ENCODE results near the gene MLXIP. TPM values are rescaled to one million over a fixed set of nuclear protein-coding genes. Genes with fewer than 3 reads are reported as not detected.
"Not testable (repeated sequence)": the region's sequence is repeated elsewhere in the genome, so short reads cannot be mapped to it uniquely, and the experiment has no call there.

MLXIP gene
- total RNA-seq, 2 donors from 2014 or later: 19.7 to 28.9 TPM

- H3K36me3 Mint-ChIP-seq (ENCODE audit: low read depth): no peaks in the 10 kb centered on the region
- H3K4me1 Mint-ChIP-seq: no peaks in the 10 kb centered on the region
- no peaks in the 10 kb centered on the region for H3K27me3 Mint-ChIP-seq
- H3K4me3 Mint-ChIP-seq: no peak overlapping the region
- H3K27ac Mint-ChIP-seq: no peak overlapping the region
- ATAC-seq (replicated peaks): no peak
- no peaks in the 10 kb centered on the region for H3K9me3 Mint-ChIP-seq
Observed at GRCh38 chr12:122043476-122043875, 35.1 kb upstream of the MLXIP start.

DNA sequence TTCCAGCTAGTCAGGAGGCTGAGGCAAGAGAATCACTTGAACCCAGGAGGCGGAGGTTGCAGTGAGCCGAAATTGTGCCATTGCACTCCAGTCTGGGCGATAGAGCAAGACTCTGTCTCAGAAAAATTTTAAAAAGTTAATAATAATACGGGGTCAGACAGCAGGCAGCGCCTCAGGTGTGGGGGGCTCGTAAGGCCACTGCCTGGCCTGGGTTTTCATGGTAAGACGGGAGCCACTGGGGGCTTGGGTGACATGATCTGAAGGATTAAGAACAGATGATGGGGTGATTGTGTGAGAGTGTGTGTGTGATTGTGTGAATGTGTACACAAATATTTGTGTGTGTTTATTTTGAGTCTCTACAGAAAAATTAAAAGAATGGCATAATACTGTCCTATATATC, 33.3 kb upstream of the MLXIP start:
- no peaks in the 10 kb centered on the region for H3K4me1 Mint-ChIP-seq
- H3K36me3 Mint-ChIP-seq (ENCODE audit: low read depth): no peaks in the 10 kb centered on the region
- no peak for ATAC-seq (replicated peaks)
- no peaks in the 10 kb centered on the region for H3K27me3 Mint-ChIP-seq
- H3K9me3 Mint-ChIP-seq: no peaks in the 10 kb centered on the region
- no peak overlapping the region for H3K4me3 Mint-ChIP-seq
- H3K27ac Mint-ChIP-seq: no peak overlapping the region

DNA sequence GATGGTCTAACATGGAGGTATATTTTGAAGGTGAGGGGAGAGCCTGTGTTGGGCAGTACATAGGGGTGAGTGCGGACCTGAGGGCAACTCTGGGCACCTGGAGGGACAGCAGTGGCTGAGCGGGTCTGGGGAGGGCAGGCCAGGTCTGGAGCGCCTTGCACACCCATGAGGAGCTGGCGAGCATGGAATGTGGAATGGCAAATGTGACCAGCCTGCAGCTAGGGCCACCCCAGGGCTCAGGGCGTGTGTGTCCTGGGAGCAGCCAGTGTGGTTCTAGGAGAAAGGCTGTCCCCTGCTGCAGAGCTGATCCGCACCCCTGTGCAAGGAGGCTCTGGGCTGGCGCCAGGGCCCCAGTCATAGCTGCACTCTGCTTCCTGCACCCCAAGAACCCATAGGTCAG, 32.4 kb upstream of the MLXIP start:
- no peaks in the 10 kb centered on the region for H3K27me3 Mint-ChIP-seq
- H3K27ac Mint-ChIP-seq: no peak overlapping the region
- no peaks in the 10 kb centered on the region for H3K4me1 Mint-ChIP-seq
- no peak overlapping the region for H3K4me3 Mint-ChIP-seq
- no peak for ATAC-seq (replicated peaks)
- H3K9me3 Mint-ChIP-seq: no peaks in the 10 kb centered on the region
- no peaks in the 10 kb centered on the region for H3K36me3 Mint-ChIP-seq (ENCODE audit: low read depth)

GRCh38 chr12:122048151-122048550, 30.4 kb upstream of the MLXIP start:
- H3K9me3 Mint-ChIP-seq: no peaks in the 10 kb centered on the region
- H3K27me3 Mint-ChIP-seq: no peaks in the 10 kb centered on the region
- no peak overlapping the region for H3K27ac Mint-ChIP-seq
- H3K36me3 Mint-ChIP-seq (ENCODE audit: low read depth): no peaks in the 10 kb centered on the region
- no peak for ATAC-seq (replicated peaks)
- no peaks in the 10 kb centered on the region for H3K4me1 Mint-ChIP-seq
- H3K4me3 Mint-ChIP-seq: no peak overlapping the region

- Mint-ChIP-seq H3K27ac (no peak overlapping the region), H3K36me3 (ENCODE audit: low read depth) (no peaks in the 10 kb centered on the region), H3K4me3 (no peak overlapping the region), H3K27me3 (no peaks in the 10 kb centered on the region), H3K9me3 (no peaks in the 10 kb centered on the region), H3K4me1 (no peaks in the 10 kb centered on the region)
- ATAC-seq (replicated peaks): no peak
Observed at GRCh38 chr12:122049827-122050226, 28.7 kb upstream of the MLXIP start.

- Mint-ChIP-seq H3K4me3 (no peak overlapping the region), H3K27me3 (no peaks in the 10 kb centered on the region), H3K4me1 (no peaks in the 10 kb centered on the region), H3K9me3 (no peaks in the 10 kb centered on the region), H3K36me3 (ENCODE audit: low read depth) (no peaks in the 10 kb centered on the region), H3K27ac (no peak overlapping the region)
- no peak for ATAC-seq (replicated peaks)
Observed at GRCh38 chr12:122050706-122051105, 27.9 kb upstream of the MLXIP start.

DNA sequence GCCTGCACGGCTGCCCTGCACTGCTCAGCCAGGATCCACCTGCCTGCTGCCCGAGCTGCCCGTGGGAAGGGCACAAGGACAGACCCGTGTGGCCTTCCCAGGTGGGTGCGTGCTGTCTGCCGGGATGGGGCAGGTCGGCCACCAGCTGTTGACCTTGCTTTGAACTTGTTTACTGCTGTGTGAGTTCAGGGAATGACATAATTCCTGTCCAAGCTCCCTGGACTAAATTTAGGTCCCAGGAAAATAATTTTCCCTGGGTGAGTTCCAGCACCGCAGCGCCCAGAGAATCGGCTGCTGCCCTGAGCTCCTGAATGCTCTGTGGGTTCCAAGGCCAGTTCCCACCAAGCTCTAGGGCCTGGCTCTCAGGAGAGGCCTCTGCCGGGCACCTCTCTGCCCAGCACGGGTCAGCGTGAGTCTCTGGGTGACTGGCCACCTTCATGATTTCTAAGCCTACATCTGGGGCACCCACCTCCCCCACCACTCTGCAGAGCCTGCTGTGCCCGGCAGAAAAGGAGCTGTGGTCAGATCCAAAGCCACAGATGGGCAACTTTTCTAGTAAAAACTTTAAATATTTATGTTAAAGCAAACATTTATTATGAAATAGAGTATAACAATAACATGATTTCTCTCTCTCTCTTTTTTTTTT, 27.2 kb upstream of the MLXIP start:
- Mint-ChIP-seq H3K36me3 (ENCODE audit: low read depth) (no peaks in the 10 kb centered on the region), H3K27ac (no peak overlapping the region), H3K4me1 (no peaks in the 10 kb centered on the region), H3K9me3 (no peaks in the 10 kb centered on the region), H3K4me3 (no peak overlapping the region), H3K27me3 (no peaks in the 10 kb centered on the region)
- ATAC-seq (replicated peaks): no peak

- no peaks in the 10 kb centered on the region for H3K27me3 Mint-ChIP-seq
- H3K4me1 Mint-ChIP-seq: peaks cover 4% of the 10 kb centered on the region
- no peaks in the 10 kb centered on the region for H3K36me3 Mint-ChIP-seq (ENCODE audit: low read depth)
- no peak for ATAC-seq (replicated peaks)
- no peak overlapping the region for H3K4me3 Mint-ChIP-seq
- no peaks in the 10 kb centered on the region for H3K9me3 Mint-ChIP-seq
- H3K27ac Mint-ChIP-seq: no peak overlapping the region
Observed at GRCh38 chr12:122052285-122052684, 26.3 kb upstream of the MLXIP start.

DNA sequence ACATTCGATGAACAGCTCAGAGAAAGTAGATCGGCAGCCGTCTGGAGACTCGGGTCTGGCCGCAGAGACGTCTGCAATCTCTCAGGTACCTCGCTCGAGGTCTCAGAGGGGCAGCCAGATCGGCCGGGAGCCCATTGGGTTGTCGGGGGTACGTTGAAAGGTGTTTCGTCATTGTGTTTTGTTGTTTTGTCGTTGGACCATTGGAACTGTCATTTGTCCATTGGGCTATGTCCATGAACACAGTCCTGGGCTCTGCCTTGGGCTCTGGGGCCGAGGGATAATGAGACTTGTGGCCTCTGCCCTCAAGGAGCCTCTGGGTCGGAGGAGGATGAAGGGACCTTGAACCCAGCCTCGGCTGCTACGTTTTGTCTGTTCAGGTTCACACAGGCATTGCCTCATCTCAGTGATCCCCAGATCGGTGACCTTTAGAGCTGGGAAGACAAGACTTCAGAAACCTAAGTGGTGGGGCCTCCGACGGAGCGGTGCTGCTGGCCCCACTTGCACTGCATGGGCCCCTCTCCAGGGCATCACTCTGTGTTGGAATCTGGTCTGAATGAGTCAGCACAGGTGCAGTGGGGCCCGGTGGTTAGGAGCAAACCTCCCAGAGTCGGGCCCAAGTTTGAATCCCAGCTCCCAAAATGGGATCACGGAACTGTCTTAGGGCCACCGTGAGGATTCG, 23.6 kb upstream of the MLXIP start:
- ATAC-seq (replicated peaks): no peak
- H3K4me1 Mint-ChIP-seq: peaks cover 5% of the 10 kb centered on the region
- H3K9me3 Mint-ChIP-seq: no peaks in the 10 kb centered on the region
- H3K27me3 Mint-ChIP-seq: no peaks in the 10 kb centered on the region
- H3K4me3 Mint-ChIP-seq: no peak overlapping the region
- no peaks in the 10 kb centered on the region for H3K36me3 Mint-ChIP-seq (ENCODE audit: low read depth)
- no peak overlapping the region for H3K27ac Mint-ChIP-seq

DNA sequence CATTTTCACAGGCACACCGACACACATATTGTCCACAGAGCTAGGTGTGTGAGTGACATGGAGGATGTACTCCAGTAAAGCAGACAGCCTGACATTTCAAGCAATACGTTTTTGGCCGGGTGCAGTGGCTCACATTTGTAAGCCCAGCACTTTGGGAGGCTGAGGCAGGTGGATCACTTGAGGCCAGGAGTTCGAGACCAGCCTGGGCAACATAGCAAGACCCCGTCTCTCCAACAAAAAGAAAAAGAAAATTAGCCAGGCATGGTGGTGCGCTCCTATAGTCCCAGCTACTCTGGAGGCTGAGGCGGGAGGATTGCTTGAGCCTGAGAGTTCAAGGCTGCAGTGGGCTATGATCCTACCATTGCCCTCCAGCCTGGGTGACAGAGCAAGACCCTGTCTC, 22.1 kb upstream of the MLXIP start:
- not testable (repeated sequence) for H3K27me3 Mint-ChIP-seq; H3K4me3 Mint-ChIP-seq; H3K4me1 Mint-ChIP-seq; H3K36me3 Mint-ChIP-seq (ENCODE audit: low read depth); H3K27ac Mint-ChIP-seq; ATAC-seq (replicated peaks); H3K9me3 Mint-ChIP-seq

GRCh38 chr12:122057007-122057735, 21.4 kb upstream of the MLXIP start:
- no peaks in the 10 kb centered on the region for H3K36me3 Mint-ChIP-seq (ENCODE audit: low read depth)
- no peak overlapping the region for H3K27ac Mint-ChIP-seq
- no peaks in the 10 kb centered on the region for H3K9me3 Mint-ChIP-seq
- H3K4me3 Mint-ChIP-seq: no peak overlapping the region
- no peaks in the 10 kb centered on the region for H3K27me3 Mint-ChIP-seq
- ATAC-seq (replicated peaks): no peak
- H3K4me1 Mint-ChIP-seq: peaks cover 5% of the 10 kb centered on the region

- Mint-ChIP-seq H3K36me3 (ENCODE audit: low read depth) (no peaks in the 10 kb centered on the region), H3K9me3 (no peaks in the 10 kb centered on the region), H3K4me3 (no peak overlapping the region), H3K27me3 (no peaks in the 10 kb centered on the region), H3K4me1 (peaks cover 5% of the 10 kb centered on the region), H3K27ac (no peak overlapping the region)
- no peak for ATAC-seq (replicated peaks)
Observed at GRCh38 chr12:122057769-122058168, 20.8 kb upstream of the MLXIP start.

- Mint-ChIP-seq H3K36me3 (ENCODE audit: low read depth) (no peaks in the 10 kb centered on the region), H3K27ac (no peak overlapping the region), H3K4me3 (no peak overlapping the region), H3K9me3 (no peaks in the 10 kb centered on the region), H3K4me1 (peaks cover 5% of the 10 kb centered on the region), H3K27me3 (no peaks in the 10 kb centered on the region)
- ATAC-seq (replicated peaks): no peak
Observed at GRCh38 chr12:122058549-122059149, 19.9 kb upstream of the MLXIP start.

- Mint-ChIP-seq H3K36me3 (ENCODE audit: low read depth) (no peaks in the 10 kb centered on the region), H3K4me1 (peaks cover 5% of the 10 kb centered on the region), H3K27me3 (no peaks in the 10 kb centered on the region), H3K4me3 (no peak overlapping the region), H3K9me3 (no peaks in the 10 kb centered on the region), H3K27ac (no peak overlapping the region)
- ATAC-seq (replicated peaks): no peak
Observed at GRCh38 chr12:122059203-122059960, 19.2 kb upstream of the MLXIP start.

Measured in activated T-helper 17 cell treated with anti-CD3 and anti-CD28 coated beads, Interleukin-2, amount 50 U/mL, for 72 hours (primary cell).